ENCODE data around the gene UNC80.

Gene UNC80

DNA sequence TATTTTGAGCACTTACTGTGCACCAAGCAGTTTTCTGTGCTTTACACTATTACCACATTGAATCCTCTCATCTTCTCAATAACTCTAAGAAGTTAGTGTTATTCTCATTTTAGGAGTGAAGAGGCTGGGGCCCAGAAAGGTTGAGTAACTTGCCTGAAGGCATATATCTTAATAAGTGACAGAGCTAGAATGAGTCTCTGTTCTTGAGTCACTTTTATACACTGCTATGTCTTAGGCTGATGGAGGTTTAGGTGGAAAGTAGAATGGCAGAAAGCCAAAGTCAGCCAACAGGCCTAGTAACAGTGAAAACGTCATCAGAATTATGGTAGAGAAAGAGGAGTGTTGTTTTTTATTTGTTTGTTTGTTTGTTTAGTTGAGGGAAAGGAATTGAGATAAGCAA is 202.9 kb downstream of the UNC80 start:
- Histone ChIP-seq H3K27me3 (ENCODE audit: low read depth) (peaks cover 13% of the 10 kb centered on the region), H3K4me1 (no peaks in the 10 kb centered on the region; the same call in 1 of the 2 replicates), H3K4me3 (no peak overlapping the region), H3K9me3 (no peaks in the 10 kb centered on the region), H3K36me3 (replicated peaks) (no peaks in the 10 kb centered on the region)
- no peak for DNase-seq (ENCODE audit: low spot score in 2 of 2)
- in situ Hi-C loops (cut with MboI; ENCODE audit: low sequenced_read_pairs), result loop anchor here (10.0 kb wide), 1 partner anchor 220 kb away; no protein-coding TSS in a partner anchor

DNA sequence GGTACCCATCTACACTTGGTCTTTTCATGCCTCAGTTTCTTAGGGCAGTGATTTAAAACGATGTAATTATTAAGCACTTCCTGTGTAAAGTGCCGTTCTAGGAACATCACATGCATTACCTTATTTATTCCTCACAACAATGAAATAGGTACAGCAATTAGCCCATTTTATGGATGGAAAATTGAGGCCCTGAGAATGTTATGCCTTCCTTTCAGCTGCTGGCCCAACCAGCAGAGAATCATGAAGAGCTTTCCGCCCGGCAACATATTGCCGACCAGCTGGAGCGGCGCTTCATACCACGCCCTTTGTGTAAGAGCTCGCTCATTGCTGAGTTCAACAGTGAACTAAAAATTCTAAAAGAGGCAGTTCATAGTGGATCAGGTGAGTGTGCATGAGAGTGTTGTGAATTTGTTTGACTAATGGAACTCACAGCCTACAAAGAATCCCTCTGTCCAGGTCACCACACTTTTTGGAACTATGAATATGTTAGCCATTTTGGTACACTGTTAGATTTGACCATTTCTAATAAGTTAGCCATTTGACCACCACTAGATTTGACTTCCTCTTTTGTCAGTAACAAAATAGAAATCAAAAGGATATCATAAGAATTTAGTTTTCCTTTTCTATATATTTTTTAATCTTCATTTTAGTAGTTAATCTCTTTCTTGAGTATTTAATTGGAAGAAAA is 205.2 kb downstream of the UNC80 start:
- Histone ChIP-seq H3K4me3 (no peak overlapping the region), H3K9me3 (no peaks in the 10 kb centered on the region), H3K36me3 (replicated peaks) (no peaks in the 10 kb centered on the region), H3K4me1 (no peaks in the 10 kb centered on the region; the same call in 1 of the 2 replicates), H3K27me3 (ENCODE audit: low read depth) (peaks cover 13% of the 10 kb centered on the region)
- in situ Hi-C loops (cut with MboI; ENCODE audit: low sequenced_read_pairs), result loop anchor here (10.0 kb wide), 1 partner anchor 218 kb away; no protein-coding TSS in a partner anchor
- no peak for DNase-seq (ENCODE audit: low spot score in 2 of 2)

DNA sequence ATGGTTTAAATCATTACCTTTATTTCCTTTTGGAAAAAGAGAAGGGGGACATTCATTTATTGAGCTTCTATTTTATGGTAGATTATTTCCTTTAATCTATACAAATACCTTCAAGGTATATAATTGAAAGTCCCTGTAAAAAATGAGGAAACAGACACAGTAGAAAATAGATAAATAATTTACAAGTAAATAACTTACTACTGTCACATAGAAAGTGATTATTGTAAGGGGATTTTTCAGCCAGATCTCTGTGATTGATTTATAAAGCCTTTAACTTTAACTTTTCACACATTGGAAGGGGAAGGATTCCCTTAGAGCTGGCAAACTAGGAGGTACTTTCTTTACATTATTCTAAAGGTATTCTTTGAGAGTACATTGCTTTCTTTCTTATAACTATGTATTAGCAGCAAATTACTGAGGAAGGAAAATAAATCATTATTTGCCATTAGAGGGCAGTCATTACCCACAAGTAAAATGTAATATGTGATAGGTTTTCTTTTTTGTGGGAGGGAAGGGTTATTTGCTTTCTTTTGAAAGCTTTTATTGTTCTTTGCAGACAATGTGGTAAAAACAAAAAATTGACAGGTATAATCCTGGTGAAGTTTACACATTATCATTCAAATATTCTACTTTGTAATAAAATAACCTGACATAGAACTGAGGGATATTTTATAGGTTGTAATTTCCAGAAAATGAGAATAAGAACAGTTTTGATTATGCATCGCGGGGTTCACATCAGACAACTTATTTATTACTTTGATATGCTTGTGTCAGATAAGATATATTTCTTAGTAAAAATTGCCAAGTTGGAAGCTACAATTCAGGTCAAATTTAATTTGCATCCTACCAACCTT is 206.0 kb downstream of the UNC80 start:
- Histone ChIP-seq H3K27me3 (ENCODE audit: low read depth) (peaks cover 13% of the 10 kb centered on the region), H3K36me3 (replicated peaks) (no peaks in the 10 kb centered on the region), H3K9me3 (no peaks in the 10 kb centered on the region), H3K4me3 (no peak overlapping the region), H3K4me1 (no peaks in the 10 kb centered on the region; the same call in 1 of the 2 replicates)
- in situ Hi-C loops (cut with MboI; ENCODE audit: low sequenced_read_pairs), result loop anchor here (10.0 kb wide), 1 partner anchor 217 kb away; no protein-coding TSS in a partner anchor
- peak in 1 of 2 experiments; percentile 76 for DNase-seq (ENCODE audit: low spot score in 2 of 2)

DNA sequence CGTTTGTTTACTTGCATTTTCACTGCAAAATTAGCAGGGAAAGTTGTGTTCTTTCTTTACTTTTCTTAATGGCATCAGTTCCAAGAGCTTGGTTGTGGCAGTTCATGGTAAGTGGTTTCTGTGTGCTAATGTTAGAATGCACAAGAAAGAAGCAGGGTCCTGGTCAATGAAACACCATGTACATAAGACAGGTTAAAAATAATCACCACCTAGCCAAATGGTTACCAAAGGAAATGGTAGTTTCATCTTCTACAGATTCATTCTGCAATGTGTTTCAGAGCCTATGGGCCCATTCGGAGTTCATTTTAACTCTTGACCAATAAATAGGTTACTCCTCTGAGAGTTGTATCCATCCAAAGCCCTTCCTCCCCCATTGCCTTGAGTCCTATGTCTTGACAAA is 212.7 kb downstream of the UNC80 start:
- in situ Hi-C loops (cut with MboI; ENCODE audit: low sequenced_read_pairs), result no loop called here
- Histone ChIP-seq H3K27me3 (ENCODE audit: low read depth) (peaks cover 40% of the 10 kb centered on the region), H3K9me3 (no peaks in the 10 kb centered on the region), H3K36me3 (replicated peaks) (no peaks in the 10 kb centered on the region), H3K4me1 (no peaks in the 10 kb centered on the region), H3K4me3 (no peak overlapping the region)
- DNase-seq (ENCODE audit: low spot score in 2 of 2), result no peak

DNA sequence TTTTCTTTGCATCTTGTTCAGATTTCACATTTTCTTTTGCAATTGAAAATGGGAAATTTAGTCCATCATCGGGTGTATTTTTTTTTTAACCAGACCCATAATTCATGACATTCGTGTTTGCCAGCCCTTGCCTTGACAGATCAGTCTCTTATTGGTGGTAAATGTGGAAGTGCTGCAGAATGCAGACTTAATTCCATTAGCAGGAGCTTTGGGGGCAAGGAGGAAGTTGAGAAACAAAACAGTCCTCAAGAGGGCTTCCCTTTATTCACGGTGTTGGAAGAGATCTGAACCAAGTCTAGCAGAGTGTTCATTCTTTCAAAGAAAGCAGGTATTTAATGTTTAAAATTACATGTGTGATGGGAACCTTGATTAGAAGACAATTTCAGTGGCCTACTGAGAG is 214.2 kb downstream of the UNC80 start:
- H3K36me3 ChIP-seq (replicated peaks), result no peaks in the 10 kb centered on the region
- no peaks in the 10 kb centered on the region for H3K4me1 ChIP-seq
- no peaks in the 10 kb centered on the region for H3K9me3 ChIP-seq
- in situ Hi-C loops (cut with MboI; ENCODE audit: low sequenced_read_pairs), result no loop called here
- peaks cover 46% of the 10 kb centered on the region for H3K27me3 ChIP-seq (ENCODE audit: low read depth)
- no peak overlapping the region for H3K4me3 ChIP-seq
- DNase-seq (ENCODE audit: low spot score in 2 of 2), result no peak

DNA sequence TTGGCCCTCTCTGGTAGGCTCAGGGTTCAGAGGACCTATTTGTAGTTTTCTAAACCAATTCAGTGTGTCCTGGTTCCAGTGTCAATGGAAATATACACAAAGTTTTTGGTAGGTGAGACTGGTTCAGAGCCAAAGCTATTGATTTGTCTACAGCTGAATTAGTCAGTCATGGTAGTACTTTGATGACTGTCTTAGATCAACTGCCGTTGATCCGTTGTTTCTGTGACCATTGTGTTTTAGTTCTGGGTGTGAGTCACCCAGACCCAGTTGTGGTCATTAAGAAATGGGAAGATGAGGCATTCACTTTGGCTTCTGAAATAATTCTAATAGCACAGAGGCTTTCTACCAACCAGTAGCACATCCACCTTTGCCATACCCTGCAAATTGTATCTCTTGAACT is 214.8 kb downstream of the UNC80 start:
- no peak for DNase-seq (ENCODE audit: low spot score in 2 of 2)
- in situ Hi-C loops (cut with MboI; ENCODE audit: low sequenced_read_pairs), result no loop called here
- H3K27me3 ChIP-seq (ENCODE audit: low read depth), result peaks cover 49% of the 10 kb centered on the region
- H3K4me1 ChIP-seq, result no peaks in the 10 kb centered on the region
- no peak overlapping the region for H3K4me3 ChIP-seq
- H3K9me3 ChIP-seq, result no peaks in the 10 kb centered on the region
- no peaks in the 10 kb centered on the region for H3K36me3 ChIP-seq (replicated peaks)

DNA sequence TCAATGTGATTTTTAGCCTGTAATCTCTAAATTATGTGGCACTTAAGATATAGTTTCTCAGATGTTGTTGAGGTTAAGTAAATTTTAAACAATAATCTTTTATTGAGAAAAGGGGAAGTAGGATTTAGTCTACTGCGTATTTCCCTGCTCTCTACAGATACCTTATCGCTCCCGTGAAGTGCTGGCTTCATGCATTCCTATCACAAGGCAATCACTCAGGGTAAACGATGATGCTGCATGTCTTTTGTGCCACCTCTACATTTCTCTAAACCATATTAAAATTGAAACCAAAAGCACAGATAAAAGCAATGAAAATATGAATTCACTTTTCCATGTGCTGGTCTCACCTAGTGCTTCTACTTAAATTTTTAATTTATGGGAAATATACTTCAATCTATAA is 216.4 kb downstream of the UNC80 start:
- H3K4me3 ChIP-seq, result no peak overlapping the region
- no peak for DNase-seq (ENCODE audit: low spot score in 2 of 2)
- in situ Hi-C loops (cut with MboI; ENCODE audit: low sequenced_read_pairs), result no loop called here
- H3K4me1 ChIP-seq, result no peaks in the 10 kb centered on the region
- no peaks in the 10 kb centered on the region for H3K9me3 ChIP-seq
- H3K27me3 ChIP-seq (ENCODE audit: low read depth), result peaks cover 47% of the 10 kb centered on the region
- no peaks in the 10 kb centered on the region for H3K36me3 ChIP-seq (replicated peaks)

DNA sequence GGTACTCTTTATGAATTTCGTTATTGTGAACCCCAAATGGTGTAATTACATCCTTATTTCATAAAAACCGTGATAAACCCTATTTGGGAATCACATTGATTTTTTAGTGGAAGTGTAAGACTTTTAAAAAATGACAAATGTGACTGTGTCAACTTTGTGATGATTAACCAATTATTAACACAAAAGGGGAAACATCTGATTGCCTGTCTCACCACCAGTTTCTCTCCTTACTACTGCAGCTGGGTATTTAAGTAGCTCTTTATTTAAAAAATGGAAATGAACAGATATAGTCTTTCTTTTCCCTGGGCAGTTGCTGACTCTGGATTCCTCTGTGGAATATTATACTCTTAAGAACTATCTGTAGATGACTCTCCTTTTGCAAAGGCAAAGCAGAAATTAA is 219.2 kb downstream of the UNC80 start:
- no peaks in the 10 kb centered on the region for H3K36me3 ChIP-seq (replicated peaks)
- H3K9me3 ChIP-seq, result no peaks in the 10 kb centered on the region
- H3K4me3 ChIP-seq, result no peak overlapping the region
- peaks cover 39% of the 10 kb centered on the region for H3K27me3 ChIP-seq (ENCODE audit: low read depth)
- no peaks in the 10 kb centered on the region for H3K4me1 ChIP-seq
- no peak for DNase-seq (ENCODE audit: low spot score in 2 of 2)
- in situ Hi-C loops (cut with MboI; ENCODE audit: low sequenced_read_pairs), result no loop called here

DNA sequence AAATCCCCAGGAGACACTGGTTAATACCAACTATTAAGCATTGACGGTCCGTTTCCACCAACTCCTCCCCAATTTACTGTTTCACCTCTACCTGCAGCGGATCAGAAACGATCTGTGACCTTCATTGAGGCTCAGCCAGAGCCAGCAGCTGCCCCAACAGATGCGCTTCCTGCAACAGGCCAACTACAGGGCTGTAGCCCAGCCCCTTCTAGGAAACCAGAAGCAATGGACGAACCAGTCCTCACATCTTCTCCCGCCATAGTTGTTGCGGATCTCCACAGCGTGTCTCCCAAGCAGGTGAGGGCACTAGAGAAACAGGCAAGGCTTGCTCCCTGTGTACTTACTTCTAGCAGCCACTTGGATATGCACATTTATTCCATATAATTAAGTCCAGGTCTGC is 222.3 kb downstream of the UNC80 start:
- H3K36me3 ChIP-seq (replicated peaks), result no peaks in the 10 kb centered on the region
- in situ Hi-C loops (cut with MboI; ENCODE audit: low sequenced_read_pairs), result no loop called here
- no peaks in the 10 kb centered on the region for H3K9me3 ChIP-seq
- peaks cover 10% of the 10 kb centered on the region; the same call in 1 of the 2 replicates for H3K27me3 ChIP-seq (ENCODE audit: low read depth)
- DNase-seq (ENCODE audit: low spot score in 2 of 2), result no peak
- H3K4me1 ChIP-seq, result no peaks in the 10 kb centered on the region
- H3K4me3 ChIP-seq, result no peak overlapping the region

DNA sequence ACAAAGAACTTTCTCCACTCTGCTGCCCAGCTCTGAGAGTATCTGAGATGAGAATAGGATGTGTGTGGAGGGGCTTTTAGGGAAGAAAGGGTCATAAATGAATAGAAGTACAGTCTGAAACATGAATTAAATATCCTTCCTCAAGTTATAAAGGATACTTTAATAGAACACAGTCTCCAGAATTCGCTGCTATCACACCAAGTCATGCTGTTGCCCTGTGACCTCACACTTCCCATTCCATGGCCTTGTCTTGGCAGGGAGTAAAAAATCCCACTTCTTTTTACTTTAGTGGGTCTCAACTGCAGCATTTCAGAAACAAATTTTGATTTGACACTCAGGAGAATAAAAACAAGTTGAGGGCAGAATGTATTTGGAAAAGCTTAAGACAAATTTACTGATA is 227.0 kb downstream of the UNC80 start:
- Histone ChIP-seq H3K27me3 (ENCODE audit: low read depth) (no peaks in the 10 kb centered on the region), H3K4me3 (no peak overlapping the region), H3K4me1 (peaks cover 4% of the 10 kb centered on the region), H3K9me3 (no peaks in the 10 kb centered on the region), H3K36me3 (replicated peaks) (peaks cover under 1% of the 10 kb centered on the region; the same call in 1 of the 2 replicates)
- in situ Hi-C loops (cut with MboI; ENCODE audit: low sequenced_read_pairs), result no loop called here
- DNase-seq (ENCODE audit: low spot score in 2 of 2), result no peak

DNA sequence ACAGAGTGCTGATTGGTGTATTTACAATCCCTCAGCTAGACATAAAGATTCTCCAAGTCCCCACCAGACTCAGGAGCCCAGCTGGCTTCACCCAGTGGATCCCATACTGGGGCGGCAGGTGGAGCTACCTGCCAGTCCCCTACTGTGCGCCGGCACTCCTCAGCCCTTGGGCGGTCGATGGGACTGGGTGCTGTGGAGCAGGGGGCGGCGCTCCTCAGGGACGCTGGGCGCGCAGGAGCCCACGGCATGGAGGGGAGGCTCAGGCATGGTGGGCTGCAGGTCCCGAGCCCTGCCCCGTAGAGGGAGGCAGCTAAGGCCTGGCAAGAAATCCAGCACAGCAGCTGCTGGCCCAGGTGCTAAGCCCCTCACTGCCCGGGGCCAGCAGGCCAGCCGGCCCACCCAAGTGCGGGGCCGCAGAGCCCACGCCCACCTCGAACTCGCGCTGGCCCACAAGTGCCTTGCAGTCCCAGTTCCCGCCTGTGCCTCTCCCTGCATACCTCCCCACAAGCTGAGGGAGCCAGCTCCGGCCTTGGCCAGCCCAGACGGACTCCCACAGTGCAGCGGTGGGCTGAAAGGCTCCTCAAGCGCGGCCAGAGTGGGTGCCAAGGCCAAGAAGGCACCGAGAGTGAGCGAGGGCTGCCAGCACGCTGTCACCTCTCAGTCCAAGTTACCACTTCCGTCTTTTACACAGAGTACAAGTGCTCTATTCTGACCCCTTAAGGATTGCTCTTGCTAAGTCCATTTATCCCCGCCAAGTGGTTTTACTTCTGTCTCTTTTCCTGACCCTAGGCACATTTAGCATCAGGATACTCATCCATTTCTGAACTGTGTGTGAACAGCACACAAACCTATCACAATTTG is 229.1 kb downstream of the UNC80 start:
- Histone ChIP-seq H3K27me3 (ENCODE audit: low read depth) (no peaks in the 10 kb centered on the region), H3K36me3 (replicated peaks) (peaks cover 10% of the 10 kb centered on the region), H3K4me1 (peaks cover 19% of the 10 kb centered on the region), H3K9me3 (no peaks in the 10 kb centered on the region), H3K4me3 (no peak overlapping the region)
- no peak for DNase-seq (ENCODE audit: low spot score in 2 of 2)
- in situ Hi-C loops (cut with MboI; ENCODE audit: low sequenced_read_pairs), result no loop called here

DNA sequence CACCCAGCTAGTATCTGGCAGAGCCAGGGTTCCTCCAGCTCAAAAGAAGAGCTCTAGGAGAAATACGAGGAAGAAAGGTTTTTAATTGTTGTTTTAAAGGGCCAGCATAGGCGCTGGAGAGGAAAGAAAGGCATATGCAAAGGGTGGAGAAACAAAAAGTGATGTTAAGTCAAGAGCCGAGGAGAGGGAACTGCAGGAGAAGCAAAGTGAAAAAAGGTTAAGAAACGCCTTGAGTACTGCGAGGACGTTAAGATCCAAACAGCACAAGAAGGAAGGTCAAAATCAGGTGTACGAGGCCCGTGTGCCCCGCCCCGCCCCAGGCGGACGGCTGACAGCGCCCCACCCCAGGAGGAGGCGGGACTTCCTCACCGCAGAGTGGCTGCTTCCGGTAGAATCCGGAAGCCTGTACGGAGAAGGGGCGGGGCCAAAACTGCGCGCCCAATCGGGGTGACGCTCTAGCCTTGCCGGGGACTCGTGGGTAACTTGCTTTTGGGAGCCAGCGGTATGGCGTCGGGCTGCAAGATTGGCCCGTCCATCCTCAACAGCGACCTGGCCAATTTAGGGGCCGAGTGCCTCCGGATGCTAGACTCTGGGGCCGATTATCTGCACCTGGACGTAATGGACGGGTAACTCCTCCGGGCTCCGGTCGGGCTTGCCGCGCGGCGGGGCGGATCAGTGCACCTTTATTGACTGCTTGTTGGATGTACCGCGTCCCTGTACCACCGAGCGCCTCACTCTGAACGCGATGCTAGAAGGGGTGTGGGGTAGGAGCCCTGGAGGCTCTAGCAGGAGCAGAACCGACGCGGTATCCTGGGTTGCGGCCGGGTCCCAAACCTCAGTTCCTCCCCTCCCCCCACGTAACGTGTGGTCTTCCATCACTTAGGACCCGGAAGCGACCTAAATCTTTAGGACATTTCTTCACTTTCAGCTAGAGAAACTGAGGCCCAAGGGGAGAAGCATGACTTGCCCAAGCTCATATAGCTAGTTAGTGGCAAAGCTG is 230.8 kb downstream of the UNC80 start, which contains the start of gene RPE:
TSS of gene RPE (plus strand) at position 481 of the 1,000 bp plus-strand sequence. CDS start at position 505, 24 bp downstream.
- Histone ChIP-seq H3K4me1 (peaks cover 24% of the 10 kb centered on the region), H3K4me3 (peak within 1 kb of the TSS; percentile 89), H3K27me3 (ENCODE audit: low read depth) (no peaks in the 10 kb centered on the region), H3K9me3 (no peaks in the 10 kb centered on the region), H3K36me3 (replicated peaks) (peaks cover 16% of the 10 kb centered on the region)
- DNase-seq (ENCODE audit: low spot score in 2 of 2), result peak; percentile 90 to 98
- in situ Hi-C loops (cut with MboI; ENCODE audit: low sequenced_read_pairs), result no loop called here

Measured in HAP-1 (cell line).